Liver (tissue), 9 donors: ENCODE results near the gene KIF26B. TPM values are rescaled to one million over a fixed set of nuclear protein-coding genes. Genes with fewer than 3 reads are reported as not detected.

ENCODE experiments used
- DNase-seq: peaks from one replicate; pipeline ENCODE4 v3.0.0-alpha.2; 2017; ENCODE audit warnings: low spot score
- H3K27ac ChIP-seq, 2 donors: one replicate each; pipeline ENCODE4 v1.7.0; 2013; ENCODE audit warnings: inconsistent platforms in 2 of 2, low read length in 2 of 2, control low read depth in 1 of 2, low read depth in 1 of 2, mild to moderate bottlenecking in 1 of 2
- H3K27me3 ChIP-seq, 4 donors: one replicate each; pipeline versions ENCODE4 v1.6.1 to v1.7.0; 2013; ENCODE audit warnings: low read length in 3 of 4, inconsistent platforms in 1 of 4, mild to moderate bottlenecking in 1 of 4, moderate library complexity in 1 of 4; ENCODE audit not compliant: control insufficient read depth in 4 of 4, insufficient read depth in 4 of 4
- H3K36me3 ChIP-seq, 4 donors: one replicate each; pipeline versions ENCODE4 v1.6.1 to v1.7.0; 2013; ENCODE audit warnings: low read length in 3 of 4, mild to moderate bottlenecking in 3 of 4, low read depth in 1 of 4, moderate library complexity in 1 of 4; ENCODE audit not compliant: control insufficient read depth in 4 of 4, insufficient read depth in 3 of 4
- H3K4me1 ChIP-seq, 4 donors: one replicate each; pipeline versions ENCODE4 v1.6.1 to v1.7.0; 2013; ENCODE audit warnings: low read length in 3 of 4, mild to moderate bottlenecking in 3 of 4, moderate library complexity in 1 of 4; ENCODE audit not compliant: control insufficient read depth in 4 of 4, insufficient read depth in 4 of 4
- H3K4me3 ChIP-seq, 3 donors: one replicate each; pipeline versions ENCODE4 v1.6.1 to v1.7.0; 2013; ENCODE audit warnings: low read length in 3 of 3, control low read depth in 1 of 3, low read depth in 1 of 3, mild to moderate bottlenecking in 1 of 3
- H3K9ac ChIP-seq, 2 donors: one replicate each; pipeline ENCODE4 v1.7.0; 2013; ENCODE audit warnings: low read length in 2 of 2, mild to moderate bottlenecking in 2 of 2, moderate library complexity in 2 of 2, control low read depth in 1 of 2, low read depth in 1 of 2
- H3K9me3 ChIP-seq, 4 donors: one replicate each; pipeline versions ENCODE4 v1.6.1 to v1.7.0; 2013; ENCODE audit warnings: low read length in 3 of 4; ENCODE audit not compliant: control insufficient read depth in 4 of 4
- ATF3 ChIP-seq: IDR thresholded peaks from 2 replicates; pipeline ENCODE4 v1.6.1; 2016; ENCODE audit warnings: antibody characterized with exemption
- CTCF ChIP-seq: fragments of 150-350 bp; IDR thresholded peaks from 2 replicates; pipeline ENCODE4 v1.5.1; 2017; ENCODE audit warnings: improper control_type of control experiment, low read depth, low read length; ENCODE audit not compliant: missing input control
- EGR1 ChIP-seq, 2 donors: IDR thresholded peaks; 2 replicates each; pipeline ENCODE4 v1.6.1; 2016 to 2018; ENCODE audit warnings: antibody characterized with exemption in 2 of 2, low read depth in 2 of 2
- FOXA1 ChIP-seq: IDR thresholded peaks from 2 replicates; pipeline ENCODE4 v1.6.1; 2016; ENCODE audit warnings: antibody characterized with exemption
- FOXA2 ChIP-seq: IDR thresholded peaks from 2 replicates; pipeline ENCODE4 v1.6.1; 2016; ENCODE audit warnings: antibody characterized with exemption
- GABPA ChIP-seq, 2 donors: IDR thresholded peaks in 1 of 2; conservative IDR thresholded peaks in 1 of 2; 2 replicates each; pipeline ENCODE4 v1.6.1; 2016; ENCODE audit warnings: antibody characterized with exemption in 2 of 2, mild to moderate bottlenecking in 1 of 2, moderate library complexity in 1 of 2
- HNF4A ChIP-seq, 2 donors: conservative IDR thresholded peaks; 2 replicates each; pipeline ENCODE4 v1.6.1; 2016; ENCODE audit warnings: antibody characterized with exemption in 2 of 2, mild to moderate bottlenecking in 2 of 2
- HNF4G ChIP-seq: IDR thresholded peaks from 2 replicates; pipeline ENCODE4 v1.6.1; 2016; ENCODE audit warnings: antibody characterized with exemption
- JUND ChIP-seq, 2 donors: IDR thresholded peaks; 2 replicates each; pipeline ENCODE4 v1.6.1; 2016; ENCODE audit warnings: antibody characterized with exemption in 2 of 2
- MAX ChIP-seq: IDR thresholded peaks from 2 replicates; pipeline ENCODE4 v1.6.1; 2016; ENCODE audit warnings: antibody characterized with exemption
- NR2F2 ChIP-seq: IDR thresholded peaks from 2 replicates; pipeline ENCODE4 v1.6.1; 2016; ENCODE audit warnings: antibody characterized with exemption
- RAD21 ChIP-seq, 2 donors: IDR thresholded peaks; 2 replicates each; pipeline ENCODE4 v1.6.1; 2016; ENCODE audit warnings: antibody characterized with exemption in 2 of 2, mild to moderate bottlenecking in 2 of 2
- REST ChIP-seq: IDR thresholded peaks from 2 replicates; pipeline ENCODE4 v1.6.1; 2016; ENCODE audit warnings: antibody characterized with exemption, mild to moderate bottlenecking
- RXRA ChIP-seq, 2 donors: IDR thresholded peaks; 2 replicates each; pipeline ENCODE4 v1.6.1; 2017 to 2018; ENCODE audit warnings: antibody characterized with exemption in 2 of 2, mild to moderate bottlenecking in 1 of 2
- SP1 ChIP-seq: IDR thresholded peaks from 2 replicates; pipeline ENCODE4 v1.6.1; 2018; ENCODE audit warnings: antibody characterized with exemption, mild to moderate bottlenecking
- TAF1 ChIP-seq: conservative IDR thresholded peaks from 2 replicates; pipeline ENCODE4 v1.6.1; 2016; ENCODE audit warnings: antibody characterized with exemption, mild to moderate bottlenecking
- YY1 ChIP-seq: IDR thresholded peaks from 2 replicates; pipeline ENCODE4 v1.6.1; 2016; ENCODE audit warnings: antibody characterized with exemption, mild to moderate bottlenecking
- ZBTB33 ChIP-seq: IDR thresholded peaks from 2 replicates; pipeline ENCODE4 v1.6.1; 2016; ENCODE audit warnings: antibody characterized with exemption
- WGBS: extraction: QIAGEN DNeasy Blood & Tissue Kit; methylation state at CpG from one replicate; pipeline ENCODE4 v1.1.7; 2013; 5-methylcytosine and 5-hydroxymethylcytosine counted together
- polyA plus RNA-seq, 2 donors: library from polyadenylated mRNA; stranded (reverse) in 1 of 2; unstranded in 1 of 2; fragments of 200-250 nt in 1 of 2; fragments of >200 nt in 1 of 2; fragmentation: Nextera tagmentation in 1 of 2; extraction: Ambion mirVana in 1 of 2; gene quantifications; one replicate each; pipeline versions ENCODE4 v1.2.1 to v1.2.3, GENCODE V29; 2013 to 2015
- total RNA-seq, 2 donors: library from RNA; depleted of rRNA; stranded (reverse); fragments of >200 nt; gene quantifications; one replicate each; pipeline ENCODE4 v1.2.3, GENCODE V29; 2014
- donor health status: healthy.
- donor health status: healthy.
- donor health status: healthy.
- donor health status: healthy.
- donor health status: healthy.

The KIF26B gene
- total and polyA plus RNA-seq, 4 donors, result 0.10 to 1.7 (median 0.34) TPM

- no peaks in the 10 kb centered on the region for H3K36me3 ChIP-seq
- no peaks in the 10 kb centered on the region for H3K27me3 ChIP-seq
- 75% methylated on average over 7 of the region's 7 CpGs for WGBS
- H3K4me1 ChIP-seq, result no peaks in the 10 kb centered on the region
- H3K9me3 ChIP-seq, result no peaks in the 10 kb centered on the region
- no peak overlapping the region for H3K9ac ChIP-seq
- no peak for DNase-seq
- H3K27ac ChIP-seq, result no peak overlapping the region
- TF ChIP-seq YY1, result no peak
- TF ChIP-seq ZBTB33, result no peak
- no peak for TF ChIP-seq REST
- TF ChIP-seq HNF4A (conservative IDR thresholded peaks at IDR 0.05), result no peak
- TF ChIP-seq HNF4G, result no peak
- TF ChIP-seq SP1, result no peak
- no peak for TF ChIP-seq EGR1 (IDR thresholded peaks at IDR 0.05; ENCODE audit: low read depth in 2 of 2)
- TF ChIP-seq GABPA (IDR thresholded peaks at IDR 0.05 in 1 of 2, conservative IDR thresholded peaks at IDR 0.05 in 1 of 2), result no peak
- TF ChIP-seq FOXA1, result no peak
- TF ChIP-seq RXRA (IDR thresholded peaks at IDR 0.05), result no peak
- no peak for TF ChIP-seq FOXA2
- no peak for TF ChIP-seq RAD21 (IDR thresholded peaks at IDR 0.05)
- no peak for TF ChIP-seq NR2F2
- no peak for TF ChIP-seq TAF1
- TF ChIP-seq MAX, result no peak
- no peak for TF ChIP-seq ATF3
- TF ChIP-seq CTCF, result no peak
- H3K4me3 ChIP-seq, result no peak overlapping the region
These were observed 265.2 kb downstream of the KIF26B start for GRCh38 chr1:245419989-245420388.

- Histone ChIP-seq H3K9ac (no peak overlapping the region), H3K4me3 (no peak overlapping the region), H3K4me1 (no peaks in the 10 kb centered on the region), H3K27me3 (no peaks in the 10 kb centered on the region), H3K9me3 (no peaks in the 10 kb centered on the region), H3K36me3 (no peaks in the 10 kb centered on the region), H3K27ac (no peak overlapping the region)
- TF ChIP-seq FOXA1 (no peak), RXRA (IDR thresholded peaks at IDR 0.05) (no peak), HNF4A (conservative IDR thresholded peaks at IDR 0.05) (no peak), ATF3 (no peak), JUND (IDR thresholded peaks at IDR 0.05) (no peak), FOXA2 (no peak), CTCF (no peak)
- WGBS, result 94% methylated on average over 2 of the region's 2 CpGs
- no peak for DNase-seq
These were observed 266.1 kb downstream of the KIF26B start for GRCh38 chr1:245420926-245421325.
